GM10266 (cell line): ENCODE data around the gene NPC2.

Experiments used
- DNase-seq: peaks from one replicate; pipeline ENCODE4 v3.0.0; 2012; ENCODE audit errors: extremely low spot score
- TF ChIP-seq, protein P1 (sequence below): IDR thresholded peaks from 2 replicates; pipeline ENCODE4 v1.5.1; 2012; ENCODE audit warnings: mild to moderate bottlenecking, low read depth; ENCODE audit not compliant: control insufficient read depth, insufficient read depth; ENCODE audit errors: missing control alignments

The NPC2 gene

GRCh38 chr14:74491956-74492775 is 939 bp downstream of the NPC2 start:
- peak; percentile 38 for DNase-seq
- TF ChIP-seq, protein P1, sequence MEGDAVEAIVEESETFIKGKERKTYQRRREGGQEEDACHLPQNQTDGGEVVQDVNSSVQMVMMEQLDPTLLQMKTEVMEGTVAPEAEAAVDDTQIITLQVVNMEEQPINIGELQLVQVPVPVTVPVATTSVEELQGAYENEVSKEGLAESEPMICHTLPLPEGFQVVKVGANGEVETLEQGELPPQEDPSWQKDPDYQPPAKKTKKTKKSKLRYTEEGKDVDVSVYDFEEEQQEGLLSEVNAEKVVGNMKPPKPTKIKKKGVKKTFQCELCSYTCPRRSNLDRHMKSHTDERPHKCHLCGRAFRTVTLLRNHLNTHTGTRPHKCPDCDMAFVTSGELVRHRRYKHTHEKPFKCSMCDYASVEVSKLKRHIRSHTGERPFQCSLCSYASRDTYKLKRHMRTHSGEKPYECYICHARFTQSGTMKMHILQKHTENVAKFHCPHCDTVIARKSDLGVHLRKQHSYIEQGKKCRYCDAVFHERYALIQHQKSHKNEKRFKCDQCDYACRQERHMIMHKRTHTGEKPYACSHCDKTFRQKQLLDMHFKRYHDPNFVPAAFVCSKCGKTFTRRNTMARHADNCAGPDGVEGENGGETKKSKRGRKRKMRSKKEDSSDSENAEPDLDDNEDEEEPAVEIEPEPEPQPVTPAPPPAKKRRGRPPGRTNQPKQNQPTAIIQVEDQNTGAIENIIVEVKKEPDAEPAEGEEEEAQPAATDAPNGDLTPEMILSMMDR = peak; percentile 50

DNA sequence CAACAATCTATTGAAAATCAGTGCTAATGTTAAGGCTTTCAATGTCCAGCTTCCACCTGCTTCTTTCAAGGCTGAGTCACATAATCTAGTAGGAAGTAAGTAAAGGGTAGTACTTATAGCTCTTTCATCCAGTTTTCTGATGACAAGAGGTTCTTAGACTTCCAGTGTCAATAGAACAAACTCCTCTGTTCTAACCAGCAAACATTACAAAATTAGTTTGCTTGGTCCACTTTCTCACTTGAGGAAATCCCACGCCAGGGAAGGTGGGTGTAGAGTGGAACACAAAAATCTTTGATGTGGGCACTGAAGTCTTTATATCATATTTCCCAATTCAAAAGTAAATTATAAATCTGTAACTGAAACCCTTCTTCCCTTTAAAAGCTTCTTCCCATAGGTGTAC is 2.6 kb downstream of the NPC2 start:
- TF ChIP-seq, protein P1 = no peak
- DNase-seq = no peak

DNA sequence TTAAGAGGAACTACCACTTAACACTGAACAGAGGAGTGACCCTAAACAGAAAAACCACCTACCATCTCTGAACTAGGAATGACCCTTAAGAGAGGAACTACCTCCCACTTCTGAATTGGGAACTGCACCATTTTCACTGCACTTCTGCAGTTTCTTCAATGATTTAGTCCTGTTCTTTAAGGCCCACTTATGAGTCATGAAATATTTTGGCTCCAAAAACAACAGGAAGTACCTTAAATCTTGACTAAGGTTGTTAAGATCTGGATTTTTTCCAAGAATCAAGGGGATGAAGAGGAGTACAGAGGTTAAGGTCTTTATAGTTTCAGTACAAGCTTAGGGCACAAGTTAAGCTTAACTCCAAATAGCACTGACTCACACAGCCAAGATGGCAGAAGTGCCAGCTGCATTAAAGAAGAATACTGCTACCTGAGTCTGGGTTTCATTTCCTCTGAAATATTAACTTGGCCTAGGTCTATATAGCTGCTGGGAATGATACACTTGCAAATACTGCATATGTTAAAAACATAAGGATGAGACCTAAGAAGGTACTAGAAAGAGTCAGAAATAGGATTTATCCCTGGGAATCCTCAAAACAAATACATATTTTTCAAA is 4.2 kb downstream of the NPC2 start:
- no peak for DNase-seq
- TF ChIP-seq, protein P1 = no peak

DNA sequence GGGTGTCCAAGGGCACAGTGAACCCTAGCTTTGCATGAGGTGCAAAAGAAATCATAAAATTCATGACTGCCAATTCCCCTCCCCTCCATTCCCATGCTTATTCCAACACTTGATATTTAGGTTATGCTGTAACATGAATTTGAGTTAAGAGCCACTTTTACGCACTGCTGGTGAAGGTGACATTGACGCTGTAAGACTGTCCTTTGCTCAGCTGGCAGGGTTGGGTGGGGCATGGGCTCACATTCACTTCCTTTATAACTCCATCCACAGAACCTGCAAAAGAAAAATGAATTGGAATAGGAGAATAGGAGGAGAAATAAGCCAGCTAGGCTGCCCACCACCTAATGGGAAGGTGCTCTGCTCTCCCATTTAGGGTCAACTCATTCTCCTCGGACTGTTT is 6.9 kb downstream of the NPC2 start:
- no peak for DNase-seq
- TF ChIP-seq, protein P1 = no peak

DNA sequence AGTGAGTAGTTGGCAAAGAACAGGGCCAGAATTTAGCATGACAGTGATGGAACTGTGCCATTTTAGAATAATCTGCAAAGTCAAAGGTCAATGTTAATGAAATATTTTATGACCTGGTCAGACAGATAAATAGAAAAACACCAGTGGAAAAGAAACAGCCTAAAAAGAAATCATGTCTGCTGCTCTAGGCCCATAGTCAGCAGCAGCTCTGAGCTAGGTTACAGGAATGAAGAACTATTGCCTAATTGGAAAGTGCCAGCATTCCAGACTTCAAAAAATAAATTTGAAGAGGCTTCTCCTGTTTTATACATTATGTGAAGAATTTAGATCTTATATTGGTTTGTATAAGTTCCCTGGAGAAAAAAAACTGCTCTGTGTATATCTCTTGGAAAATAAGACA is 9.8 kb downstream of the NPC2 start:
- TF ChIP-seq, protein P1 = no peak
- DNase-seq = no peak

GRCh38 chr14:74482571-74482970 is 10.5 kb downstream of the NPC2 start:
- DNase-seq = no peak
- TF ChIP-seq, protein P1 = no peak

- TF ChIP-seq, protein P1 = no peak
- no peak for DNase-seq
Measured at GRCh38 chr14:74480046-74480445, 13.1 kb downstream of the NPC2 start.
